HCT116 (cell line): ENCODE measurements around the gene PNMA8C. TPM values are rescaled to one million over a fixed set of nuclear protein-coding genes. Genes with fewer than 3 reads are reported as not detected.

Experiments used
- ATAC-seq: fragments of 200-7000 bp; cut with Tn5 transposase; 2 replicates; pipeline ENCODE4 v1.9.1; 2020; ENCODE audit warnings: mild to moderate bottlenecking, moderate library complexity
- BruUV-seq: library from RNA; stranded (reverse); fragments of 400-500 nt; replicated peaks from 2 replicates; lab custom pipeline; 2021; lab: Mats Ljungman, UMichigan
- CTCF ChIA-PET: fragments of 300-600 bp; sonication (Branson Sonifier 250); formaldehyde crosslinking; loops from one replicate; lab custom pipeline; 2021; ENCODE audit warnings: antibody characterized with exemption; lab: Charles Lee
- POLR2A ChIA-PET: fragments of 300-600, 350-600 bp; sonication (Branson Sonifier 250); formaldehyde crosslinking; loops from one replicate; lab custom pipeline; 2021; ENCODE audit warnings: antibody characterized with exemption; lab: Charles Lee
- RAD21 ChIA-PET, 2 experiments: fragments of 300-600 bp; sonication (Branson Sonifier 250); formaldehyde crosslinking; loops; one replicate each; lab custom pipeline; 2023; ENCODE audit warnings: low total read pairs in 2 of 2; ENCODE audit not compliant: uncharacterized antibody in 2 of 2, unreplicated experiment in 2 of 2, low non-redundant PET in 1 of 2; lab: Charles Lee
- DNase-seq: peaks from one replicate; pipeline ENCODE4 v3.0.0-alpha.2; 2010; ENCODE audit warnings: low read depth, low spot score
- H2AFZ ChIP-seq: fragments of 200-600 bp; shearing (Covaris generic), sonication (generic); 2 replicates; pipeline ENCODE4 v1.6.1; 2017; ENCODE audit warnings: low read depth, mixed run types, mixed read lengths, antibody characterized with exemption, low read length; ENCODE audit not compliant: poor library complexity, severe bottlenecking
- H3K27ac ChIP-seq: 2 replicates; pipeline ENCODE4 v1.5.1; 2012; ENCODE audit warnings: low read depth, low read length
- H3K27me3 ChIP-seq: fragments of 200-600 bp; sonication (generic); 2 replicates; pipeline ENCODE4 v1.6.1; 2016; ENCODE audit warnings: mixed run types, low read length, mixed read lengths; ENCODE audit not compliant: insufficient read depth
- H3K36me3 ChIP-seq, 2 experiments: fragments of 200-500 bp in 1 of 2; fragments of 200-600 bp in 1 of 2; sonication (Bioruptor generic) in 1 of 2; sonication (generic) in 1 of 2; 2 replicates each; pipeline versions ENCODE4 v1.5.1 to v1.6.1; 2014 to 2016; ENCODE audit warnings: low read length in 2 of 2, inconsistent platforms in 1 of 2, mixed read lengths in 1 of 2, mixed run types in 1 of 2; ENCODE audit not compliant: insufficient read depth in 2 of 2, control insufficient read depth in 1 of 2
- H3K4me1 ChIP-seq, 2 experiments: fragments of 200-600 bp in 1 of 2; sonication (generic) in 1 of 2; 2 replicates each; pipeline versions ENCODE4 v1.5.1 to v1.6.1; 2012 to 2017; ENCODE audit warnings: low read length in 2 of 2, inconsistent platforms in 1 of 2, mild to moderate bottlenecking in 1 of 2, mixed read lengths in 1 of 2, mixed run types in 1 of 2, moderate library complexity in 1 of 2; ENCODE audit not compliant: insufficient read depth in 2 of 2, control insufficient read depth in 1 of 2
- H3K4me2 ChIP-seq: fragments of 200-600 bp; sonication (generic); 2 replicates; pipeline ENCODE4 v1.6.1; 2017; ENCODE audit warnings: mixed run types, low read length, mixed read lengths
- H3K4me3 ChIP-seq, 2 experiments: fragments of 200-600 bp in 1 of 2; sonication (generic) in 1 of 2; replicated peaks in 1 of 2; 2 replicates each; pipeline ENCODE4 v1.5.1; 2011 to 2016; ENCODE audit warnings: low read length in 2 of 2, control low read depth in 1 of 2, low read depth in 1 of 2, mild to moderate bottlenecking in 1 of 2, mixed read lengths in 1 of 2, mixed run types in 1 of 2
- H3K79me2 ChIP-seq: fragments of 200-600 bp; sonication (generic); 2 replicates; pipeline ENCODE4 v1.6.1; 2017; ENCODE audit warnings: mild to moderate bottlenecking, mixed run types, low read length, moderate library complexity, mixed read lengths; ENCODE audit not compliant: insufficient read depth
- H3K9ac ChIP-seq: fragments of 200-600 bp; sonication (generic); 2 replicates; pipeline ENCODE4 v1.6.1; 2016; ENCODE audit warnings: low read length, mixed read lengths
- H3K9me2 ChIP-seq: fragments of 200-600 bp; sonication (generic), shearing (Covaris generic); 2 replicates; pipeline ENCODE4 v1.6.1; 2017; ENCODE audit warnings: mixed run types, mild to moderate bottlenecking, moderate library complexity; ENCODE audit not compliant: insufficient read depth
- H3K9me3 ChIP-seq, 2 experiments: fragments of 200-500 bp in 1 of 2; fragments of 200-600 bp in 1 of 2; sonication (Bioruptor generic) in 1 of 2; sonication (generic) in 1 of 2; 2 replicates each; pipeline ENCODE4 v1.6.1; 2014 to 2017; ENCODE audit warnings: low read length in 2 of 2, mixed read lengths in 2 of 2, inconsistent platforms in 1 of 2, low read depth in 1 of 2, mild to moderate bottlenecking in 1 of 2, mixed run types in 1 of 2, moderate library complexity in 1 of 2; ENCODE audit not compliant: control insufficient read depth in 1 of 2, insufficient read depth in 1 of 2
- H4K20me1 ChIP-seq: fragments of 200-600 bp; sonication (generic), shearing (Covaris generic); 2 replicates; pipeline ENCODE4 v1.6.1; 2017; ENCODE audit warnings: mixed run types, mild to moderate bottlenecking, moderate library complexity; ENCODE audit not compliant: insufficient read depth
- ATF3 ChIP-seq: IDR thresholded peaks from 2 replicates; pipeline ENCODE4 v1.6.1; 2012
- CBX3 ChIP-seq: IDR thresholded peaks from 2 replicates; pipeline ENCODE4 v1.6.1; 2012; ENCODE audit warnings: low read depth
- CEBPB ChIP-seq: IDR thresholded peaks from 2 replicates; pipeline ENCODE4 v1.6.1; 2012; ENCODE audit warnings: low read depth
- ELF1 ChIP-seq: IDR thresholded peaks from 2 replicates; pipeline ENCODE4 v1.6.1; 2012; ENCODE audit warnings: low read depth, borderline replicate concordance
- EZH2 ChIP-seq: fragments of 200-600 bp; sonication (generic); IDR thresholded peaks from 2 replicates; pipeline ENCODE4 v1.6.1; 2017; ENCODE audit warnings: antibody characterized with exemption, mixed run types
- EZH2phosphoT487 ChIP-seq: fragments of 200-600 bp; IDR thresholded peaks from 2 replicates; pipeline ENCODE4 v1.6.1; 2018; ENCODE audit warnings: antibody characterized with exemption, borderline replicate concordance
- FOSL1 ChIP-seq: IDR thresholded peaks from 2 replicates; pipeline ENCODE4 v1.6.1; 2012; ENCODE audit warnings: low read depth
- MAX ChIP-seq: IDR thresholded peaks from 2 replicates; pipeline ENCODE4 v1.6.1; 2012
- POLR2A ChIP-seq: IDR thresholded peaks from 2 replicates; pipeline ENCODE4 v1.7.0; 2011; ENCODE audit warnings: borderline replicate concordance; ENCODE audit not compliant: insufficient read depth, insufficient read length; ENCODE audit errors: extremely low read depth
- POLR2AphosphoS5 ChIP-seq: IDR thresholded peaks from 2 replicates; pipeline ENCODE4 v1.6.1; 2011; ENCODE audit warnings: mild to moderate bottlenecking, low read depth, low read length, moderate library complexity
- RAD21 ChIP-seq: IDR thresholded peaks from 2 replicates; pipeline ENCODE4 v1.6.1; 2012; ENCODE audit warnings: low read depth, mild to moderate bottlenecking
- REST ChIP-seq: IDR thresholded peaks from 2 replicates; pipeline ENCODE4 v1.6.1; 2012; ENCODE audit warnings: low read depth
- SIN3A ChIP-seq: IDR thresholded peaks from 2 replicates; pipeline ENCODE4 v1.6.1; 2012; ENCODE audit warnings: low read depth
- SP1 ChIP-seq: IDR thresholded peaks from 2 replicates; pipeline ENCODE4 v1.6.1; 2012; ENCODE audit warnings: low read depth
- SRF ChIP-seq: IDR thresholded peaks from 2 replicates; pipeline ENCODE4 v1.6.1; 2012; ENCODE audit warnings: low read depth
- TCF7L2 ChIP-seq: IDR thresholded peaks from 2 replicates; pipeline ENCODE4 v1.7.0; 2011; ENCODE audit warnings: borderline replicate concordance, inconsistent platforms; ENCODE audit not compliant: insufficient read depth, insufficient read length; ENCODE audit errors: extremely low read depth
- YY1 ChIP-seq: IDR thresholded peaks from 2 replicates; pipeline ENCODE4 v1.6.1; 2011; ENCODE audit warnings: low read length, low read depth, moderate library complexity, mild to moderate bottlenecking; ENCODE audit not compliant: insufficient replicate concordance; ENCODE audit errors: extremely low read depth
- ZBTB33 ChIP-seq: IDR thresholded peaks from 2 replicates; pipeline ENCODE4 v1.6.1; 2011; ENCODE audit warnings: mild to moderate bottlenecking, low read length, moderate library complexity; ENCODE audit not compliant: insufficient replicate concordance; ENCODE audit errors: extremely low read depth
- ZFX ChIP-seq: fragments of 450-650 bp; IDR thresholded peaks from 2 replicates; pipeline ENCODE4 v1.6.1; 2017
- ZNF274 ChIP-seq: fragments of 200-500 bp; sonication (Bioruptor generic); IDR thresholded peaks from 2 replicates; pipeline ENCODE4 v1.6.1; 2014; ENCODE audit warnings: mild to moderate bottlenecking, low read depth, low read length, inconsistent platforms
- intact Hi-C: fragments of 100-400 bp; cut with micrococcal nuclease; formaldehyde crosslinking; loops from 2 replicates; pipeline ENCODE4 v1.10.0; 2022
- total RNA-seq: library from RNA; stranded (reverse); gene quantifications from one replicate; pipeline ENCODE4 v1.2.1, GENCODE V29; 2021; ENCODE audit not compliant: unreplicated experiment

Gene PNMA8C
- total RNA-seq, 1 experiment from 2014 or later: not detected

- ChIA-PET POLR2A (no interaction called here), RAD21 (no interaction called here)
- Histone ChIP-seq H3K4me2 (no peak overlapping the region), H3K4me3 (no peak overlapping the region), H3K9ac (no peak overlapping the region), H2AFZ (no peak overlapping the region), H3K9me3 (no peaks in the 10 kb centered on the region), H3K36me3 (no peaks in the 10 kb centered on the region), H4K20me1 (no peaks in the 10 kb centered on the region), H3K79me2 (no peaks in the 10 kb centered on the region), H3K9me2 (no peaks in the 10 kb centered on the region)
- intact Hi-C loops: no loop called here
- no peak for ATAC-seq
- TF ChIP-seq SP1 (no peak), EZH2phosphoT487 (no peak), FOSL1 (no peak), SRF (no peak), CEBPB (no peak), EZH2 (no peak), ZFX (no peak), ATF3 (no peak), YY1 (no peak), TCF7L2 (no peak), SIN3A (no peak), REST (no peak), MAX (no peak), POLR2A (no peak), CBX3 (no peak), ZBTB33 (no peak), ELF1 (no peak), RAD21 (no peak), ZNF274 (no peak), POLR2AphosphoS5 (no peak)
- TF ChIP-seq, all 23 proteins: peak for 0
- no peak for DNase-seq
- H3K27me3 ChIP-seq: no peaks in the 10 kb centered on the region
- BruUV-seq: no TSS peak
- H3K4me1 ChIP-seq: no peaks in the 10 kb centered on the region
- CTCF ChIA-PET: interaction anchor here (0.7 kb wide), 1 partner anchor 142 kb away, joined by 5 read pairs; no protein-coding TSS in a partner anchor
- H3K27ac ChIP-seq: no peak overlapping the region
Measured at GRCh38 chr19:46423188-46423587, 5.5 kb downstream of the PNMA8C start.
